Left lung (tissue), 10 donors: ENCODE data around the gene MKNK2. TPM values are rescaled to one million over a fixed set of nuclear protein-coding genes. Genes with fewer than 3 reads are reported as not detected.
A peak's percentile ranks its signal among the peaks of the same experiment; 100 is the strongest.

Source experiments
- ATAC-seq: fragments of 200-7000 bp; cut with Tn5 transposase; one replicate; pipeline ENCODE4 v1.9.1; 2020; ENCODE audit warnings: moderate library complexity
- DNase-seq, 4 donors: peaks; one replicate each; pipeline ENCODE4 v3.0.0-alpha.2; 2013 to 2020
- H3K27ac ChIP-seq, 2 donors: fragments of 200-600 bp; sonication (generic) in 1 of 2; one replicate each; pipeline versions ENCODE4 v1.5.0 to v1.8.0; 2020 to 2021
- H3K27me3 ChIP-seq, 2 donors: fragments of 200-600 bp; sonication (generic) in 1 of 2; one replicate each; pipeline versions ENCODE4 v1.5.0 to v1.8.0; 2020 to 2021
- H3K36me3 ChIP-seq, 2 donors: fragments of 200-600 bp; sonication (generic) in 1 of 2; one replicate each; pipeline versions ENCODE4 v1.5.0 to v1.8.0; 2020 to 2021
- H3K4me1 ChIP-seq, 2 donors: fragments of 200-600 bp; one replicate each; pipeline ENCODE4 v1.8.0; 2021
- H3K4me3 ChIP-seq, 2 donors: fragments of 200-600 bp; sonication (generic) in 1 of 2; one replicate each; pipeline versions ENCODE4 v1.5.0 to v1.8.0; 2020 to 2021; ENCODE audit warnings: mild to moderate bottlenecking in 1 of 2
- H3K9me3 ChIP-seq, 2 donors: fragments of 200-600 bp; sonication (generic) in 1 of 2; one replicate each; pipeline versions ENCODE4 v1.5.0 to v1.8.0; 2020 to 2021
- intact Hi-C, 2 donors: fragments of 100-400 bp; cut with DNase I; formaldehyde crosslinking; loops; one replicate each; pipeline versions ENCODE4 v1.11.2 to v1.14.2; 2022
- polyA plus RNA-seq, 6 donors: library from polyadenylated mRNA; unstranded; fragments of 120-200 nt; gene quantifications; one replicate each; pipeline ENCODE4 v1.2.1, GENCODE V29; 2013; ENCODE audit not compliant: insufficient read length in 6 of 6
- total RNA-seq, 2 donors: library from RNA; stranded (reverse); fragmentation: NEBNext Ultra II Directional; extraction: Animal tissue kit (Norgen Biotek cat#: 25700); gene quantifications; one replicate each; pipeline ENCODE4 v1.2.1, GENCODE V29; 2021
- TF ChIP-seq, protein P1 (sequence below), 2 donors: fragments of 200-600 bp; sonication (generic) in 1 of 2; IDR thresholded peaks; one replicate each; pipeline versions ENCODE4 v1.5.0 to v1.8.0; 2021; ENCODE audit warnings: antibody characterized with exemption in 2 of 2
- donor health status: DM: no; HTN: yes; CAD: no.
- donor health status: DM: no; HTN: no; CAD: no.

MKNK2 gene
- total and polyA plus RNA-seq, 8 donors, result 59.3 to 291 (median 86.1) TPM

- Histone ChIP-seq H3K27me3 (no peaks in the 10 kb centered on the region), H3K36me3 (peaks cover 12 to 75% of the 10 kb centered on the region in 2 donors), H3K4me1 (peaks cover 19 to 54% of the 10 kb centered on the region in 2 donors), H3K9me3 (peaks cover 0 to 9% of the 10 kb centered on the region in 2 donors), H3K4me3 (no peak overlapping the region), H3K27ac (peak overlapping the region in 1 of 2 donors; percentile 86)
- ATAC-seq (no peak), DNase-seq (peak in 1 of 4 donors; percentile 75)
- TF ChIP-seq, protein P1, sequence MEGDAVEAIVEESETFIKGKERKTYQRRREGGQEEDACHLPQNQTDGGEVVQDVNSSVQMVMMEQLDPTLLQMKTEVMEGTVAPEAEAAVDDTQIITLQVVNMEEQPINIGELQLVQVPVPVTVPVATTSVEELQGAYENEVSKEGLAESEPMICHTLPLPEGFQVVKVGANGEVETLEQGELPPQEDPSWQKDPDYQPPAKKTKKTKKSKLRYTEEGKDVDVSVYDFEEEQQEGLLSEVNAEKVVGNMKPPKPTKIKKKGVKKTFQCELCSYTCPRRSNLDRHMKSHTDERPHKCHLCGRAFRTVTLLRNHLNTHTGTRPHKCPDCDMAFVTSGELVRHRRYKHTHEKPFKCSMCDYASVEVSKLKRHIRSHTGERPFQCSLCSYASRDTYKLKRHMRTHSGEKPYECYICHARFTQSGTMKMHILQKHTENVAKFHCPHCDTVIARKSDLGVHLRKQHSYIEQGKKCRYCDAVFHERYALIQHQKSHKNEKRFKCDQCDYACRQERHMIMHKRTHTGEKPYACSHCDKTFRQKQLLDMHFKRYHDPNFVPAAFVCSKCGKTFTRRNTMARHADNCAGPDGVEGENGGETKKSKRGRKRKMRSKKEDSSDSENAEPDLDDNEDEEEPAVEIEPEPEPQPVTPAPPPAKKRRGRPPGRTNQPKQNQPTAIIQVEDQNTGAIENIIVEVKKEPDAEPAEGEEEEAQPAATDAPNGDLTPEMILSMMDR (IDR thresholded peaks at IDR 0.05), result no peak
- intact Hi-C loops, result no loop called here
These were observed 10.9 kb downstream of the MKNK2 start for GRCh38 chr19:2039959-2040646.

DNA sequence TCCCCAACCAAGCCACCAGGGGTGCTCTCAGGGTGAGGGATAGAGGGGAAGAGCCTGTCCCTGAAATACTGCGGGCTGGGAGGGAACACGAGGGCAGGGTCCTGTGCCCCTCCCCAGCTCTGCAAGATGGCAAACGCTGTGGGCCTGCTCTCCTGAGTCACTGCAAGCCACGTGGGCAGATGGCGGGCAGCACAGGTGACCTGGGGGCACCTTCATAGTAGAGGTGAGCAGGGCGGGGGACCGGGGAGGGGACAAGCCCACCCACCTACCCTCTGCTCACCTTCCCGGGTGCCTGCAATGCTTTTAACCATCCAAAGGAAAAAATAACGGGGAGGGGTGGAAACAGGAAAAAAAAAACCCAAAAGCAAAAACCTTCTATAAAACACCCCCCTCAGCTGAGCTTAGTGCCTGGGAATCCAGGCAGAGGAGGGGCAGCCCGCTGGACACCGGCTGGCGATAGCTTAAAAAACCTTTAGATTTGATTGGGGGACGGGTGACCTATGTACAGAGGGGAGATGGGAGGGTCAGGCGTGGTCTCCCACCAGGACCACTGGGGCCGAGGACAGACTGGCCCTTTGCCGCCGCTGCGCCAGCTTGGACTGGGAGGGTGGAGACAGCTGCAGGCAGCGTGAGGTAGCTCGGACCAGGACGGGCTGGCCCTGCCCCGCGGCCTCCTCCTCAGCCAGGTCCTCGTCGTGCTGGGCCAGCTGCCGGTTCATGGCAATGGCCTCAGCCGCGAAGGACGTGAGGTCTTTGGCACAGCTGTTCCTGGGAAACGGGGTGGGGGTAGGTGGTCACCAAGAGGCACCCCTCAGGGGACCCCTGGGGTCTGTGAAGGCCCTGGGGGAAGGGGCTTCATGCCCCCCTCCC, 11.7 kb downstream of the MKNK2 start:
- Histone ChIP-seq H3K4me3 (no peak overlapping the region), H3K27ac (peak overlapping the region in 1 of 2 donors; percentile 86), H3K9me3 (peaks cover 0 to 9% of the 10 kb centered on the region in 2 donors), H3K27me3 (no peaks in the 10 kb centered on the region), H3K4me1 (peaks cover 19 to 52% of the 10 kb centered on the region in 2 donors), H3K36me3 (peaks cover 12 to 67% of the 10 kb centered on the region in 2 donors)
- intact Hi-C loops, result no loop called here
- DNase-seq, result peak in 1 of 4 donors; percentile 79
- TF ChIP-seq, protein P1 (IDR thresholded peaks at IDR 0.05), result no peak
- ATAC-seq, result no peak

DNA sequence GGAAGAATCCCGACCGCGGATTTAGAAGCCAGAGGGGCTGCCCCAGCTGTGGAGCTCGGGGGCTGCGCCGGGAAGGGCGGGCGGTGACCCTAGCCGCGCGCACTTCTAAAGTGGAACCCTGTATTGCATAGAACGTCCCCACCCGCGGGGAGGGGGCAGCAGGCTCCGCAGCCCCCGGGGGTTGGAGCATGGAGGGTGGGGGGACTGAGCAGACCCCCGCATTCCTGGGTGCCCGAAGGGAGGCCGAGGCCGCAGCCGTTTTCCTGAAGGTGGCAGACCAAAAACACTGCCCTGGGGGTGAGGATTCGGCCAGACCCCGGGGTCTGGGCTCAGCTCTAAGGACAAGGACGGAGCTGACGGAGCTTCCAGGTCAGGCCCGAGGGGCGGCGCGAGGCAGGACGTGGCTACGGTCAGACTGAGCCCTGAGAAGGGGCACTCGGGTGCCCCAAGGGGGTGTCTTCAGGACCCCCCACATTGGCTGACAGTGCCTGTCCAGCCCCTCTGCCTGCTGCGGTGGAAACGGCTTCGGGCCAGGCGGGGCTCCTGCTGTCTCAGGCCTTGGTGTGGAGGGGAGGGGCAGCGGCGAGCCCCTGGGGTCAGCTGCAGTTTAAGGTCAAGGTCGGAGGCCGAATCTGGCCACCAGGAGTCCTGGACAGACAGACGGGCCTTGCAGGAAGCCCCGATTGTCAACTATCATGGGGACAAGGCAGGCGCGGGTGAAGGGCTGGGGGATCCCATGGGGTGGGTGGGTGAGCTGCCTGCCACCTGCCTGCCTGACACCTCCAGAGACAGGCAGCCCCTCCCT, 12.6 kb downstream of the MKNK2 start:
- H3K4me3 ChIP-seq, result no peak overlapping the region
- intact Hi-C loops, result no loop called here
- H3K27ac ChIP-seq, result no peak overlapping the region
- no peaks in the 10 kb centered on the region for H3K27me3 ChIP-seq
- peaks cover 0 to 9% of the 10 kb centered on the region in 2 donors for H3K9me3 ChIP-seq
- ATAC-seq (no peak), DNase-seq (peak in 1 of 4 donors; percentile 72)
- H3K36me3 ChIP-seq, result peaks cover 12 to 59% of the 10 kb centered on the region in 2 donors
- TF ChIP-seq, protein P1 (IDR thresholded peaks at IDR 0.05), result no peak
- peaks cover 17 to 52% of the 10 kb centered on the region in 2 donors for H3K4me1 ChIP-seq

- no peak overlapping the region for H3K4me3 ChIP-seq
- peaks cover 11 to 52% of the 10 kb centered on the region in 2 donors for H3K4me1 ChIP-seq
- no peaks in the 10 kb centered on the region for H3K27me3 ChIP-seq
- ATAC-seq (no peak), DNase-seq (peak in 1 of 4 donors; percentile 71)
- H3K27ac ChIP-seq, result no peak overlapping the region
- H3K9me3 ChIP-seq, result peaks cover 0 to 9% of the 10 kb centered on the region in 2 donors
- TF ChIP-seq, protein P1 (IDR thresholded peaks at IDR 0.05), result no peak
- H3K36me3 ChIP-seq, result peaks cover 12 to 52% of the 10 kb centered on the region in 2 donors
- intact Hi-C loops, result no loop called here
These were observed 13.3 kb downstream of the MKNK2 start for GRCh38 chr19:2037651-2038255.
